NB4 (cell line): Measurements from ENCODE around the gene OR10A6.

ENCODE experiments used
- CTCF ChIP-seq: IDR thresholded peaks from one replicate; pipeline ENCODE4 v1.5.1; 2012; ENCODE audit warnings: low read depth, low read length
- MAX ChIP-seq: IDR thresholded peaks from 2 replicates; pipeline ENCODE4 v1.6.1; 2011; ENCODE audit warnings: low read depth, low read length
- MYC ChIP-seq: IDR thresholded peaks from 2 replicates; pipeline ENCODE4 v1.6.1; 2011; ENCODE audit warnings: low read depth, low read length
- POLR2A ChIP-seq: IDR thresholded peaks from 2 replicates; pipeline ENCODE4 v1.6.1; 2011; ENCODE audit warnings: mild to moderate bottlenecking; ENCODE audit not compliant: insufficient read length; ENCODE audit errors: extremely low read depth

GRCh38 chr11:7977232-7977917, 46.3 kb upstream of the OR10A6 start:
- TF ChIP-seq POLR2A (no peak), CTCF (no peak), MAX (no peak), MYC (no peak)
